Medulla oblongata (tissue), 1 donor: Measurements from ENCODE around the gene LGALS8.
"Not testable (repeated sequence)": the region's sequence is repeated elsewhere in the genome, so short reads cannot be mapped to it uniquely, and the experiment has no call there.

Experiments used
- DNase-seq: peaks from one replicate; pipeline ENCODE4 v3.0.0-alpha.2; 2015; ENCODE audit errors: extremely low spot score

Gene LGALS8

GRCh38 chr1:236523704-236524141, at the start of gene LGALS8:
LGALS8 (plus strand) TSS chr1:236523982; CDS start chr1:236526071, 2,089 bp downstream.
- DNase-seq = peak; percentile 78

- DNase-seq = no peak
These were observed 47.8 kb upstream of the LGALS8 start for GRCh38 chr1:236476019-236476418.

- DNase-seq = no peak
These were observed 42.9 kb upstream of the LGALS8 start for GRCh38 chr1:236480758-236481436.

- DNase-seq = peak; percentile 54
These were observed 39.3 kb upstream of the LGALS8 start for GRCh38 chr1:236484310-236484971.

GRCh38 chr1:236486356-236487002, 37.3 kb upstream of the LGALS8 start:
- no peak for DNase-seq

GRCh38 chr1:236489161-236489560, 34.6 kb upstream of the LGALS8 start:
- DNase-seq = not testable (repeated sequence)

GRCh38 chr1:236489710-236490377, 33.9 kb upstream of the LGALS8 start:
- DNase-seq = peak; percentile 70

GRCh38 chr1:236491469-236492136, 32.2 kb upstream of the LGALS8 start:
- no peak for DNase-seq

GRCh38 chr1:236492378-236492777, 31.4 kb upstream of the LGALS8 start:
- DNase-seq = no peak

- DNase-seq = no peak
These were observed 29.7 kb upstream of the LGALS8 start for GRCh38 chr1:236494082-236494481.

GRCh38 chr1:236494586-236495466, 29.0 kb upstream of the LGALS8 start:
- DNase-seq = no peak

GRCh38 chr1:236495467-236496112, 28.2 kb upstream of the LGALS8 start:
- DNase-seq = no peak

GRCh38 chr1:236497908-236498307, 25.9 kb upstream of the LGALS8 start:
- DNase-seq = no peak

- DNase-seq = no peak
These were observed 22.7 kb upstream of the LGALS8 start for GRCh38 chr1:236501093-236501492.

GRCh38 chr1:236502579-236502971, 21.2 kb upstream of the LGALS8 start:
- no peak for DNase-seq

- peak; percentile 32 for DNase-seq
These were observed 20.7 kb upstream of the LGALS8 start for GRCh38 chr1:236502972-236503639.

GRCh38 chr1:236504338-236504737, 19.4 kb upstream of the LGALS8 start:
- not testable (repeated sequence) for DNase-seq

GRCh38 chr1:236507022-236507700, 16.6 kb upstream of the LGALS8 start:
- no peak for DNase-seq

- DNase-seq = no peak
These were observed 15.2 kb upstream of the LGALS8 start for GRCh38 chr1:236508593-236509027.
